Measurements from ENCODE around the gene ACVRL1. TPM values are rescaled to one million over a fixed set of nuclear protein-coding genes. Genes with fewer than 3 reads are reported as not detected.
A peak's percentile ranks its signal among the peaks of the same experiment; 100 is the strongest.

Gene ACVRL1
- polyA plus RNA-seq, 3 donors = 12.9 to 61.5 (median 59.9) TPM

GRCh38 chr12:51948066-51948465 is 40.8 kb downstream of the ACVRL1 start:
- WGBS, 3 donors = 94 to 96% (median 95%) methylated on average over 6 of the region's 6 CpGs
- no peak overlapping the region for H3K27ac ChIP-seq (ENCODE audit: low read depth, low read length)

DNA sequence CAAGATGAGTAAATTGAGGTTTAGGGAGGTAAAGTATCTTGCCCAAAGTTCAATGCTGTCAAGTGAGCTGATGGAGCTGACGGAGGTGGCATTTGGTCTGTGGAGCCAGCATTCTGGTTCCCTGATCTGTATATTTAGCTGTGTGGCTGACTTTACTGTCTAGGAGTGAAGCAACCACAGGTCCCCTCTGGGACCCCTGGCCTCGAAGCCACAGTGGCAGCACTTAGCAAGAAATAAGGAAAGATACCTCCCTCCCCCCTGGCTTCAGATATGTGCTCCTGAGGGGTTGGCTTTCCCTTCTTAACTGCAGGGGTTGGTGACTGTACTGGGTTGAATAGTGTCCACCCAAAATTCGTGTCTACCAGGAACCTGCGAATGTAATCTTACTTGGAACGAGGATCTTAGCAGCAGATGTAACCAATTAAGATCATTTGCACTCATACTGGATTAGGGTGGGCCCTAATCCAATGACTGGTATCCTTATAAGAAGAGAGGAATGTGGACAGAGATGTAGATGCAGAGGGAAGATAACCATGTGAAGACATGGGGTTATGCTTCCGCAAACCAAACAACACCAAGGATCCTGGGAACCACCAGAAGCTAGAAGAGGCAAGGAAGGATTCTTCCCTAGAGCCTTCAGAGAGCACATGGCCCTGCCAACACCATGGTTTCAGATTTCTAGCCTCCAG is 42.2 kb downstream of the ACVRL1 start:
- 80 to 87% (median 83%) methylated on average over 6 of the region's 6 CpGs for WGBS, 3 donors
- H3K27ac ChIP-seq (ENCODE audit: low read depth, low read length) = no peak overlapping the region

GRCh38 chr12:51950682-51951198 is 43.4 kb downstream of the ACVRL1 start:
- H3K27ac ChIP-seq (ENCODE audit: low read depth, low read length) = no peak overlapping the region
- 2 to 3% (median 3%) methylated on average over 5 of the region's 5 CpGs for WGBS, 3 donors

DNA sequence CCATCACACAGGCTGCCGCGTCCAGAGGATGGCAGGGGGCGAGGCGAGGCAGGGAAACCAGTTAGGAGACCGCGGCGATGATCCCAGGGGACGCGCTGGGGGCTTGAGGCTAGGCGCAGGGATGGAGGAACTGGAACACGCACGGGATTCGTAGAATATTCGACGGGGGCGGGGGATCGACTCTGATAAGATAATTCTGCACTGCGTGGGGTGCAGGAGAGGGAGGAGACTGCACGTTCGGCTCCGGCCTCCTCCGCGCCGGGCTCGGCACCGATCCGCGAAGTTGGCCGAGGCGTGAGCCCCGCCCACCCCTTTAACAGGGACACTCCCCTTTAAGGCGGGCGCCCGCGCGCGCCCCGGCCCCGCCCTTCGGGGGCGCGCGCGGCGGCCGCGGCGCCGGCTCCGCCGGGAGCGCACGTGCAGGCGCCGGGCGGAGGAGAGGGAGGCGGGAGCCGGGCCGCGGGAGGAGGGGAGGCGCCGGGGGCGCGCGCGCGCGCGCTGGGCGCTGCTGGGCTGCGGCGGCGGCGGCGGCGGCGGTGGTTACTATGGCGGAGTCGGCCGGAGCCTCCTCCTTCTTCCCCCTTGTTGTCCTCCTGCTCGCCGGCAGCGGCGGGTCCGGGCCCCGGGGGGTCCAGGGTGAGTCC is 44.0 kb downstream of the ACVRL1 start, which contains the start of gene ACVR1B:
Gene ACVR1B (plus strand): TSS at position 501 of the 644 bp plus-strand sequence. CDS start 45 bp downstream, at position 546.
- no peak within 1 kb of the TSS for H3K27ac ChIP-seq (ENCODE audit: low read depth, low read length)
- WGBS, 3 donors = 0 to 1% (median 1%) methylated on average over 26 to 86 of the region's 86 CpGs

DNA sequence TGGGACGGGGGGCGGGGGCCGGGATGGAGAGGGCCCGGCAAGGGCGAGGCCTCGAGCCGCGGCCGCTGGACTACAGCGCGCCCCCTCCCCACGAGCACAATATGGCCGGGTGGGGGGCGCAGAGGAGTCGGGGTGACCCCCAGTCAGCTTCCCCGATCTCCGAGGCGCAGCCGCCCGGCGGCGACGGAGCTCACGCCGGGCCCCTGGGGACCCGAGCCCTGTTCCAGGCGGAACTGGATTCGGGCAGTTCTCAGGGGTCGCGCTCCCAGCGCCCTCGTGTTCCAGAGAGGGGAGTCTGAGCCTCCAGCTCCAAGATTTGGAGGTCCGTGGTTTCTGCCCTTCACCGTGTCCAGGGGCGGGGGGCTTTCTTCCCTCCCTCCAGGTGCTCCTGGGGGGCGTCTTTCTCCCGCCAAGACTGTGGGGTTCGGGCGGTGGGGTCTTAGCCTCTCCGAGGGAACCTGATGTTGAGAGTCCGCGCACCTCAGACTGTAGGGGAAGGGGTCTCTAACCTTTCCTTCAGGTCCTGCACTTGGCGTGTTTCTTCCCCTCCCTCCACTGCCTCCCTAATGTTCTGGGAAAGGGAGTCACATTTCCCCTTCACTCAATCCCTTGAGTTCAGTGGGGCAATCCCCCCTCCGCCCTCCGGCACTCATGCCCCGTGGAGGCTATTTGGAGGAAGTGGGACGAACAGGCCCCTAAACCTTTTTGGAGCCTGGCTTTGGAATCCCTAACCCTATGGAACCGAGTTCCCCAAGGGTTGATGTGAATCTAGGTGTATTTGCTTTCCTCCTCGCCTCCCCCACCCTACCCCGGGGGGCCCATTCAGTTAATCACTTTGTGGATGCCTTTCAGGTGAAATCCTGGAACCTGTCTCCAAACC is 44.8 kb downstream of the ACVRL1 start:
- no peak overlapping the region for H3K27ac ChIP-seq (ENCODE audit: low read depth, low read length)
- WGBS, 3 donors = 1 to 2% (median 1%) methylated on average over 31 to 50 of the region's 50 CpGs

DNA sequence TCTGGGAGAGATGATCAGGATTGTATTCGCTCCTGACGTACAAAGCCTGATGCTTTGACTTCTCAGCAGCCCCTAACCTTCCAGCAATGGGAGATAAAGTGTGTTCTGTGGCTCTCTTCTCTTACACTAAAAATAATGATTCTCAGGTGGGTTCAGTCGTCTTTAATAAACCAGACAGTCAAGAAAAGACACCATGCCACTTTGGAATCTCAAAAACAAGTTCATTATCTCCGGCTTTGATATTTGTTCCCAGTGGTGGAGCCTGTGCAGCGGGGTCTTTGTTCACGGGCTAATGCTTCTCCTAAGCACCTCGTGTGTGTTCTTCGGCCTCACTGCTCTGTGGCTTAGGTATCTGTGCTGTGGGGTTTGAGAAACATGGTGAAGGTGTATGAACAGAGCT is 45.8 kb downstream of the ACVRL1 start:
- 21 to 74% (median 59%) methylated on average over 8 of the region's 8 CpGs for WGBS, 3 donors
- peak overlapping the region; percentile 33 for H3K27ac ChIP-seq (ENCODE audit: low read depth, low read length)

- no peak overlapping the region for H3K27ac ChIP-seq (ENCODE audit: low read depth, low read length)
- 8 to 33% (median 29%) methylated on average over 4 of the region's 4 CpGs for WGBS, 3 donors
Observed at GRCh38 chr12:51953864-51954263, 46.6 kb downstream of the ACVRL1 start.

DNA sequence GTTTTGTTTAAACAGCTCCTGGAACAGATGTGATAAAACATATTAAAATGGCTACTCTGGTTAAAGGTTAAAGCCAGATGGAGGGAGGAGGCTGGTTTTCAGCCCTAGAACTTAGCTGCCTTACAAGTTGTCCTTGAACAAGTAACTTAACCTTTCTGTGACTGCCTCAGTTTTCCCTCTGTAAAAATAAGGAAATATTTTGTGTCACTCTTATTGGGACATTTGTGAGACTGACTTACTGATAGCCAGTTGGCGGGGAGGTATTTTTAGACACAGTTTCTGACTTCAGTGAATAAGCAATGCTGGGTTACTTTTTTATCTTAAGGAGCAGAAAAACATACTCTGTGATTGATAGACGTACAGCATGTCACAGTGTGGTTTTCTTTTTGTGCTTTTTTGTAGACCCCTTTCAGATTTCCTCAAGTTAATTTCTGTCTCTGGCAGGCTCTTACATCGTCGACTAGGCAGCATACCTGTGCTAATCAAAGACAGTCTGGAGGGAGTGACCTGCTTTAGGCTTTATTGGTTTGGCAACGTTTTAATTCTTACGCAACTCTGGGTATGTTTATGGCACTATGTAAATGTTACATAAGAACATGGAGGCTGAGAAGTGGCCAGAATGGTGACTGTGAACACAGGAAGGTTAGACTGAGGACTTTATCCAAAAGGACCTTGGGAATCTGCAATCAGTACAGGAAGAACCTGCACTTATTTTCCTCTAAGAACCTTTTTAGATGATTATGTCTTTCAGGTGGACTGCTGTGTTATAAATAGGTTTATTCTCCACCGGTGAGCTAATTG is 47.5 kb downstream of the ACVRL1 start:
- WGBS, 3 donors = 17 to 51% (median 43%) methylated on average over 7 of the region's 7 CpGs

GRCh38 chr12:51955702-51956101 is 48.4 kb downstream of the ACVRL1 start:
- H3K27ac ChIP-seq (ENCODE audit: low read depth, low read length) = no peak overlapping the region
- WGBS, 3 donors = 28 to 96% (median 95%) methylated on average over 1 of the region's 1 CpG

More for the DNA sequence above, 47.5 kb downstream of the ACVRL1 start:
- no peak overlapping the region for H3K27ac ChIP-seq (ENCODE audit: low read depth, low read length)

DNA sequence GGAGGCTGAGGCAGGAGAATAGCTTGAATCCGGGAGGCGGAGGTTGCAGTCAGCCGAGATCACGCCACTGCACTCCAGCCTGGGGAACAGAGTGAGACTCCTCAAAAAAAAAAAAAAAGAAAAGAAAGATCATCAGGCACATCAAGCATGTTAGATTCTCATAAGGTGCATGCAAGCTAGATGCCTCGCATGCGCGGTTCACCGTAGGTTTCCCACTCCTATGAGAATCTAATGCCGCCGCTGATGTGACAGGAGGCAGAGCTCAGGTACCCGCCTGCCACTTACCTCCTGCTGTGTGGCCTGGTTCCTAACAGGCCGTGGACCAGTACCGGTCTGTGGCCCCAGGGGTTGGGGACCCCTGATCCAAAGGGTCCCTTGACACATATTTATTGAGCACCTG is 51.2 kb downstream of the ACVRL1 start:
- WGBS, 3 donors = 96 to 98% (median 97%) methylated on average over 13 of the region's 13 CpGs
- H3K27ac ChIP-seq (ENCODE audit: low read depth, low read length) = no peak overlapping the region

- 21 to 35% (median 32%) methylated on average over 3 of the region's 3 CpGs for WGBS, 3 donors
Observed at GRCh38 chr12:51959211-51959610, 51.9 kb downstream of the ACVRL1 start.

DNA sequence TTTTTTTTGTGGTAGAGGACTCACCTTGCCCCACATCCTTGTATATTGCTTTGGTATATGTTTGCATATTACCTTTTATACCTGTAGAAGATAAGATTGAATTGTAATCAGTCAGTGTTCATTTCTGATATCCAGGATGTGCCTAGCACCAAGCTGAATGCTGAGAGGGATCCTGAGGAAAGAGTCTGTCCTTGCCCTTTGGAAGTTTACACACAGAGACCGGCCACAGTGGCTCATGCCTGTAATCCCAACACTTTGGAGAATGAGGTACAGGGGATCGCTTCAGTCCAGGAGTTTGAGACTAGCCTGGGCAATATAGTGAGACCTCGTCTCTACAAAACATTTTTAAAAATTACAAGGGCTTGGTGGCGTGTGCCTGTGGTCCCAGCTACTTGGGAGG is 52.6 kb downstream of the ACVRL1 start:
- no peak overlapping the region for H3K27ac ChIP-seq (ENCODE audit: low read depth, low read length)
- WGBS, 3 donors = 72 to 99% (median 92%) methylated on average over 4 of the region's 4 CpGs

More at GRCh38 chr12:51959211-51959610, 51.9 kb downstream of the ACVRL1 start:
- H3K27ac ChIP-seq (ENCODE audit: low read depth, low read length) = no peak overlapping the region

DNA sequence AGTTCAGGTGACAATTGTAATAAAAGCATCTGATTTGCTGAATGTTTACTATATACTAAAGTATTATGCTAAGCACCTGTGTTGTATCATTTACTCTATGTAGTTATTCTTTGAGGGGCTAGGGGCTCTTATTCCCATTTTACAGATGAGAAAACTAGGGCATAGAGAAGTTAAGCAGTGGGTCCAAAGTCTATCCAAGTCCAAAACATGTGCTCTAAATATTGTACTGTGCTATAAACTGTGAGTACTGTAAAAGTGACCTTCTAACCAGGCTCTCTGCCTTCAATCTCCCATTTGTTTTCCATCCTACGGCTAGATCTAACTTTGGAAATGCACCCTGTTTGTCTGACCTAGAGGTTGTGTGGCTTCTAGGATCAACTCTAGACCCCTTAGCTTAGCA is 53.2 kb downstream of the ACVRL1 start:
- no peak overlapping the region for H3K27ac ChIP-seq (ENCODE audit: low read depth, low read length)
- WGBS, 3 donors = 45 to 97% (median 88%) methylated on average over 1 of the region's 1 CpG

DNA sequence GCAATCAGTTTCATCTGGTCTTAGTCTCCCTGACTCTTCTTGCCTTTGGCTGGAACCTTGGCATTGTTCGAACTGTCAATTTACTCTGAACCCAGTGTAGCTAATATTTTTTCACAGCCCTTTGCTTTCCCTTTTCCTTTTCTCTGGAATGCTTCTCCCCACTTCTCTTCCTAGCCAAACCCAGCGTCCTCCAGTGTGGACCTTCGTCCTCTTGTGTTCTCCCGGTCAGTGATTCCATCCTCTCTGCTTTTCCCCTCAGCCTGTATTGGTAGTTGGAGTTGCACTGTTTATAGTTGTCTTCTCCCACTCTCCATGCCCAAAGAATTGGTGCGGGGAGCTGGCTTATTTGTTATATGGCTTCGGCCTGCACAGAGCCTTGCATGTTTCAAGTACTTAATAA is 53.6 kb downstream of the ACVRL1 start:
- no peak overlapping the region for H3K27ac ChIP-seq (ENCODE audit: low read depth, low read length)

DNA sequence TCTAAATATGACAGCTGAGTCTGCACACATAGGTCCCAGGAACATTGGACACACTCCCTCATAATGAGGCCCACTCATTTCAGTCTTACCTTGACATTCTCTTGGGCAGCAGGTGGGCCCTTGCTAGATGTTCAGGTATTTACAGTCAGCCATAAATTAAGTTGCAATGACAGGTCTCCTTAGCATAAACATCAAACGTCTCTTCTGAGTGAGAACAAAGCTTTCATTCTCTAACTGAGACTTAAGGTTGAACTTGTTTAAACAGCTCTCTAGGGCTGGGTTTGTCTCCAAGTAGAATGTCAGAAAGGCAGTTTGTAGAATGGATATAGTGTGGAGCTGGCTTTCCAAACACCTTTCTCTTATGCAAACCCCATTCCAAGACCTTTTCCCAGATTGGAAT is 54.5 kb downstream of the ACVRL1 start:
- 9 to 30% (median 13%) methylated on average over 1 of the region's 1 CpG for WGBS, 3 donors
- H3K27ac ChIP-seq (ENCODE audit: low read depth, low read length) = no peak overlapping the region

More for the DNA sequence above, 53.6 kb downstream of the ACVRL1 start:
- WGBS, 3 donors = 71 to 95% (median 89%) methylated on average over 6 of the region's 6 CpGs

DNA sequence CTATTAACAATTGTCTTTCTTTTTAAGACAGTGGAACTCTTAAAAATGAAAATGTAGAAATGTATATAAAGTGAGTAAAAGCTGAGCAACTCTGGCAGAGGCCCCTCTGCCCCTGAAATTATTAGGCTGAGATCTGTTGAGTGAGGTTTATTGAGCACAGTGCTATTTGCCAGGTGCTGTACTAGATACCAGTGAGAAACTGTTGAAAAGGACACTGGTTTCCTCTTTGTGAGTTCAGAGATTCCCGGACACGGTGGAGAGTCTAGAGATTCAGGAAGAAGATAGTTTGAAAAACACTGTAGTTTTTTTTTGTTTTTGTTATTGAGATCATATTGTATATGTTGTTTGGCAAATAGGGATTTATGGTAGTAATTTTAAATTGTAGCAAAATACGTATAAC is 55.4 kb downstream of the ACVRL1 start:
- H3K27ac ChIP-seq (ENCODE audit: low read depth, low read length) = no peak overlapping the region
- 43 to 72% (median 56%) methylated on average over 3 of the region's 3 CpGs for WGBS, 3 donors

GRCh38 chr12:51963477-51963876 is 56.2 kb downstream of the ACVRL1 start:
- WGBS, 3 donors = 96 to 99% (median 99%) methylated on average over 4 of the region's 4 CpGs
- H3K27ac ChIP-seq (ENCODE audit: low read depth, low read length) = no peak overlapping the region

DNA sequence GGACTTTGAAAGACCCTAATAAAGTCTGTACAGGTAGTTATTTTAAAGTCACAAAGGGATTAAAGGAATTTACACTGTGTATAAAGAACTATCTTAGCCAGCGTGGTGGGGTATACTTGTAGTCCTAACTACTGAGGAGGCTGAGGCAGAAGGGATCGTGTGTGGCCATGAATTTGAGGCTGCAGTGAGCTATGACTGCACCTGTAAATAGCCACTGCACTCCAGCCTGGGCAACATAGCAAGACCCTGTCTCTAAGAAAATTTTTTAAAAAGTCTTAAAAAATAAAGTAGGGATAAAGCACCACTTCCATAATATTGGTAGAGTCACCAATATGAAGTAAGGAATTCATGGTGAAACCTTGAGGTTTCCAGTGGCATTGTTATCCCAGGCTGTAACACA is 62.3 kb downstream of the ACVRL1 start:
- H3K27ac ChIP-seq (ENCODE audit: low read depth, low read length) = no peak overlapping the region
- WGBS, 3 donors = 93 to 98% (median 95%) methylated on average over 2 of the region's 2 CpGs

Data from adipose tissue (tissue), 3 donors.